Activated naive CD8-positive, alpha-beta T cell treated with anti-CD3 and anti-CD28 coated beads, Interleukin-2, amount 50 U/mL, for 16 hours (primary cell): ENCODE results near the gene IER3.
"Not testable (repeated sequence)": the region's sequence is repeated elsewhere in the genome, so short reads cannot be mapped to it uniquely, and the experiment has no call there.

Source experiments
- DNase-seq: peaks from one replicate; pipeline ENCODE4 v3.0.0-alpha.2; 2020; ENCODE audit warnings: low read depth, low spot score

IER3 gene

GRCh38 chr6:30768634-30769087 is 24.3 kb upstream of the IER3 start:
- DNase-seq, result no peak

GRCh38 chr6:30767944-30768301 is 23.6 kb upstream of the IER3 start:
- no peak for DNase-seq

GRCh38 chr6:30767158-30767943 is 23.0 kb upstream of the IER3 start:
- DNase-seq, result no peak

GRCh38 chr6:30766461-30767157 is 22.3 kb upstream of the IER3 start:
- no peak for DNase-seq

DNA sequence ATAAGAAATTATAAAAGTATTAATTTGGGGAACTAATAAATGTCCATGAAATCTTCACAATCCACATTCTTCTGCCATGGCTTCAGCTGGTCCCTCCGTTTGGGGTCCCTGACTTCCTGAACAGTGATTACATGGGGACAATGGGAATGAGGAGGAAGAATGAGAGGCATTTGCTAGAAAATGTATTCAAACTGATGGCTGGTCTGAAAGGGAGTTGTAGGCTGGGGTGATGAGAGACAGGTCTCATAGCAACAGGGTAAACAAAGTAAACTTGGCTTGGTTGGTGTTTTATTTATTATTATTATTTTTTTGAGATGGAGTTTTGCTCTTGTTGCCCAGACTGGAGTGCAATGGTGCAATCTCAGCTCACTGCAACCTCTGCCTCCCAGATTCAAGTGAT is 21.1 kb upstream of the IER3 start:
- DNase-seq, result not testable (repeated sequence)

DNA sequence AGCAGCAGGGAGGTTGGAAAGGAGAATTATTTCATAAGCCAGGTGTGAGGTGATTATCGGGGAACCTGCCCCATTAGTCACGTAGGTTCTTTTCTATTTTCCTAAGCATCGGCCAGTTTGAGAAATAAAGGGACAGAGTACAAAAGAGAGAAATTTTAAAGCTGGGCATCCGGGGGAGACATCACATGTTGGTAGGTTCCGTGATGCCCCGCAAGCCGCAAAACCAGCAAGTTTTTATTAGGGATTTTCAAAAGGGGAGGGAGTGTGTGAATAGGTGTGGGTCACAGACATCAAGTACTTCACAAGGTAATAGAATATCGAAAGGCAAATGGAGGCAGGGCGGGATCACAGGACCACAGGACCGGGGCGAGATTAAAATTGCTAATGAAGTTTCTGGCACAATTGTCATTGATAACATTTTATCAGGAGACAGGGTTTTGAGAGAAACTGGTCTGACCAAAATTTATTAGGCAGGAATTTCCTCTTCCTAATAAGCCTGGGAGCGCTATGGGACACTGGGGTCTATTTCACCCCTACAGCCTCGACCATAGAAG is 20.2 kb upstream of the IER3 start:
- DNase-seq, result not testable (repeated sequence)

DNA sequence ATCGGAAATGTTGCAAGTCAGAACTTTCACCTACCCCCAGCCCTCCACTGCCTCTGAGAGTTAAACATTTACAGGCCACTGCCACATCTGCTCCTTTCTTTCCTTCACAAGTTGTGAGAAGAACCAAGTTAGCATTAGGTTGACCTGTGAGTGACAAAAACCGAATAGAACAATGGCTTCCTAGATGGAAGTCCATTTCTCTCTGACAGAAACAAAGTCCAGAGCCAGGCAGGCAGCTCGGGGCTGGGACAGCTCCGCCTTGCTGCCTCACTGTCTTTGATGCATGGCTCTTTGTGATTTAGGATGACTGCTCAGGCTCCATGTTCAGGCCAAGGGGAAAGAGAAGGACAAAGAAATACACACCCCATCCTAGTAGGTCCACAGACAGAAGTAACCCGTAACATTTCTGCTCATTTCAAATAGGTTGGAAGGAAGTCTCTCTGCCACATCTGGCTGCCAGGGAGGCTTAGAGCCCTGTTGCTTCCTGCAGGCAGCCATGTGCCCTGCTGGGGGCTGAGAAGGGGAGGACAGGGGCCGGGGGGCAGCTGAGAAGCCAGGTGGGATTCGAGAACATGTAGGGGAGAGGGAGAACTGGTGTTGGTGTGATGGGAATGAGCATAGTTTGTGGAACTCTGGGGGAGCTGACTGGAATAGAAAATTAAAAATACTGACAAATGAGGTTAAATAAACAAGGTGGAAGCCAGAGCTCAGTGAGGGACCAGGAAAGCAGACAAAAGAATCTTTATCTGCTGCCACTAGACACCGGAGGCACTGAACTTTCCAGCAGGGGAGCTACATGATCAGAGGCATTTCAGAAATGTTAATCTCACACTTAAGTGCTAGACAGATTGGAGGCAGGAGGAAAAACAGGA is 19.5 kb upstream of the IER3 start:
- DNase-seq, result no peak

DNA sequence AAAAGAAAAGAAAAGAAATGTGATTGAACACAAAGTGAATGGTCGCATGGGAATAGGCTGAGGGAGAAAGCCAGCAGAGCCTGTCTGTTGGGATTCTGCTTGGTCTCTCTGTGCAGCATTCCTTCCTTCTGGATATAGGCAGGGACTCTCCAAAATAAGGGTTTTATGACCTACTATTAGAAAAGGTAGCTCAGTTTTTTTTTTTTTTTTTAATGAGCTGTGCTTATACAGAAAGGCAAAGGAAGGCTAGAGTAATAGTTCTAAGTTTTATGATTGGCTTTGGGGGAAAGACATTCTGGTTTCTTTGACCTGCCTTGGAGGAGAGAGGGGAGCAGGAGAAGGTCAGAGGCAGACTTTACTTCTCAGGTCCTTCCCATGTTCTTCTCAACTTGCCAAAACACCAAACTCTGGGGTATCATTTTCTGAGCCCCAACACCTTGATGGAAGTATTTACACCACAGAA is 18.8 kb upstream of the IER3 start:
- DNase-seq, result no peak

DNA sequence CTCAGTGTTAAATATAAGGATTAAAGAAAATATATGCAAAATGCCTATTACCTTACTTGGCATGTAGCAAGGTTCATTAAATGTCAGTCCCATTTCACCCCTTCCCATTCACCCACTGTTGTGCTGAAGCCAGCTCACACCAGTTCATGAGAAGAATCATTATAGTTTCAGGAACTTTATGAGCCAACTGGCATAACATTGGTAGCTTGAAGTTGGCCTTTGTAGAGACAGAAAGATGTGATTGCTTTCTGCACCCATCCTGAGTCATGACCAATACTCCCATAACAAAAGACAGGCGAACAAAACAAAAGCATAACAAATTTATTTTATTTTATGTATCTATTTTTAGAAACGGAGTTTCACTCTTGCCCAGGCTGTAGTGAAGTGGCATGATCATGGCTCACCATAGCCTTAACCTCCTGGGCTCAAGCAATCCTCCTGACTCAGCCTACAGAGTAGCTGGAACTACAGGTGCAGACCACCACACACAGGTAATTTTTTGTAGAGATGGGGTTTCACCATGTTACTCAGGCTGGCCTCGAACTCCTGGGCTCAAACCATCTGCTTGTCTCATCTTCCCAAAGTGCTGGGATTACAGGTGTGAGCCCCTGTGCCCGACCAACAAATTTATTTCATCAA is 17.6 kb upstream of the IER3 start:
- no peak for DNase-seq

DNA sequence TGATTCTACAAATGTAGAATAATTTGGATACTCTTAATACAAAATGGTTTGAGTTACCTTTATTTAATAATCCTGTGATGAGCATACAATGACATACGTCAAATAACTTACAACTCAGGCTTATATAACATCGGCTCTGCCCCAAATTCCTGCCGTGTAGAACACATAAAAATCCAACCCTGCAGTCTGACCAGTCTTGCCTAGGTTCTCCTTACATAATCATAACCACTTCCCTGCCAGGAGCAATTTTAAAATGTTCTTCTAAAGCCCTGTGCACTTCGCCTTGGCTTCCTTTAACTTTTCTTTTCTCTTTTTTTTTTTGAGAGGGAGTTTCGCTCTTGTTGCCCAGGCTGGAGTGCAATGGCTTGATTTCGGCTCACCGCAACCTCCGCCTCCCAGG is 16.2 kb upstream of the IER3 start:
- no peak for DNase-seq

DNA sequence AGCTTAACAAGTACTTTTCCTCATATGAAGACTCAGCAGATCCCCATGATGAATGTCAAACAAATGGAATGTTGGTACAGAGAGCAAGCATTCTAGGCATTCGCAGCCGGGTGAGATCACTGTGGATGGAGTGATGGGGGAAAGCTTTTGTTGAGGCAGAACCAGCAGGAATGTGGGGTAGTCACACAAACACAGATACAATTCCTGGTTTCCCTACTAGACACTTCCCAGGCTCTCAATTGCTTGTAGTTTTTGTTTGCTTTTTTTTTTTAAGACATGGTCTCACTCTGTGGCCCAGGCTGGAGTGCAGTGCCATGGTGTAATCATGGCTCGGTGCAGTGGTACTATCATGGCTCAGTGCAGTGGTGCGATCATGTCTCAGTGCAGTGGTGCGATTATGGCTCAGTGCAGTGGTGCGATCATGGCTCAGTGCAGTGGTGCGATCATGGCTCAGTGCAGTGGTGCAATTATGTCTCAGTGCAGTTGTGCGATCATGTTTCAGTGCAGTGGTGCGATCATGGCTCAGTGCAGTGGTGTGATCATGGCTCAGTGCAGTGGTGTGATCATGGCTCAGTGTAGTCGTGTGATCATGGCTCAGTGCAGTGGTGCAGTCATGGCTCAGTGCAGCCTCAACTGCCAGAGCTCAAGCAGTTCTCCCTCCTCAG is 15.4 kb upstream of the IER3 start:
- no peak for DNase-seq

DNA sequence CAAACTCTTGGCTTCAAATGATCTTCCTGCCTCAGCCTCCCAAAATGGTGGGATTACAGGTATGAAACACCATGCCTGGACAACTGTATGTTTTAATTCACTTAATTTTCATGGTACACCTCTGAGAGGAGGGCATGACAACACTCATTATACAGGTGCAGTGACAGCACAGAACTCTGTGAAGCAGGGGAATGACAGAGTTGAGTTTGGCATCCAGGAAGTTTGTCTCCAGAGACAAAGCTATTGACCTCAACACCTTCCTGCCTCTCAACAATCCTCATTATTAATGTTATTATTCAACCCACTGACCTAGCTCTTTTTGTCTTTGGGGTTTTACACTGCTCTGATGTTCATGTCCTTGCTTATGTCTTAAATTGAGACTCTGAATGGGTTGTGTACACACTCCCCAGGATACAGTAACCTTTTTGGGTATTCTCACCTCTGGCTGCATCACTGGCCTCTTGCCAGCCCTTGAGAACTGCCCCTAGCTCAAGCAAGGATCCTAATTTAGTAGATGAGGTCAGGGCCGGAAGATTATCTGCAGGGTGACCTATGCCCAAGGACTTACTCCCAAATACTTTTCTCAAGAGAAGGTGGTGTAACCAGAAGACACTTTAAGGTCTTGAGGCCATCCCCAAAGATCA is 13.0 kb upstream of the IER3 start:
- DNase-seq, result no peak

DNA sequence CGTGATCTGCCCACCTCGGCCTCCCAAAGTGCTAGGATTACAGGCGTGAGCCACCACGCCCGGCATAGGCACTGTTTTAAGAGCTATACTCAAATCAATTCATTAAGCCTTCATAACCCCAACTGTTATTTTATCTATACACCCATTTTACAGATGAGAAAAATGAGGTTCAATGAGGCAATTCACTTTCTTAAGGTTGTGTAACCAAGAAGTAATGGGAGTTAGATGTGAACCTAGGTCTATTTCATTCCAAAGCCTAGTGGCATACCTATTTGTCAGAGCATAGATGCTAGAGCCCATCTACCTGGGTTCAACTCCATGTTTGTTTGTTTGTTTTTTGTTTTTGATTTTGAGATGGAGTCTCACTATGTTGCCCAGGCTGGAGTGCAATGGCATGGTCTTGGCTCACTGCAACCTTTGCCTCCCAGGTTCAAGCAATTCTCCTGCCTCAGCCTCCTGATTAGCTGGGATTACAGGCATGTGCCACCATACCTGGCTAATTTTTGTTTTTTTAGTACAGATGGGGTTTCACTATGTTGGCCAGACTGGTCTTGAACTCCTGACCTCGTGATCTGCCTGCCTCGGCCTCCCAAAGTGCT is 12.2 kb upstream of the IER3 start:
- DNase-seq, result not testable (repeated sequence)

GRCh38 chr6:30754631-30755030 is 10.3 kb upstream of the IER3 start:
- DNase-seq, result no peak

- DNase-seq, result no peak
Measured at GRCh38 chr6:30752157-30752927, 8.0 kb upstream of the IER3 start.

GRCh38 chr6:30750379-30750668 is 6.0 kb upstream of the IER3 start:
- DNase-seq, result no peak

GRCh38 chr6:30749554-30750378 is 5.4 kb upstream of the IER3 start:
- no peak for DNase-seq

DNA sequence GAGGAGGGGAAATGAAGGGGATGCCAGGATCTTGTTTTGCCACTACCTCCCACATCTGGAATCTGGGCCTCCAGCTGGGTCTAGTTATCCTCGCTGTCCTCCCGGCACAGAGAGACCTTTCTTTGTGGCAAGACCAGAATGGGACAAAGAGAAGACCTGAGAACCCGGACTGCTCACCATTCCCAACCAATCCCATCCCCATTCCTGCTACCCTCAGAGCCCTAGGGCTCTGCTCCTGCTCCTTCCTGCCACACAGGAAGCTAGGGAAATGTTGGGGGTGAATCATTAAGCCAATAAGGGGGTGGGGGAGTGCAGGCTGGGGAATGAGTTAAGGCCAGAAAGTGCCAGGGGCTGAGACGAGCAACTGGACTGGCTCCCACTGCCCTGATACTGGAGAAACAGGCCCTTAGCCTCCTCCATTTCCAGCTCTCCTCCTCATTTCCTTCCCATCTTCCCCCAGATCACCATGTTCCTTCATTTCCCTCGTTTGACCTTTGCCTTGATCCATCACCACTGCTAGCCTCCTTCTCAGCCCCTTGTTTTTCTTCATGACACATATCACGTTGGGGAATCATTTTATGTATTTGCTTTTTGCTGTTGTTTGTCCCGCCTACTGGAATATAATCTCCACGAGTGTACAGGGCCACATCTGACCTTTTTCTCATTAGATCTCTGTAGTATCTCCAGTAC is 4.6 kb upstream of the IER3 start:
- DNase-seq, result no peak
